Activated naive CD8-positive, alpha-beta T cell treated with anti-CD3 and anti-CD28 coated beads for 36 hours (primary cell): ENCODE data around the gene RNASEH1. TPM values are rescaled to one million over a fixed set of nuclear protein-coding genes. Genes with fewer than 3 reads are reported as not detected.
"Not testable (repeated sequence)": the region's sequence is repeated elsewhere in the genome, so short reads cannot be mapped to it uniquely, and the experiment has no call there.

Source experiments
- DNase-seq: peaks from one replicate; pipeline ENCODE4 v3.0.0; 2021
- H3K27ac Mint-ChIP-seq: one replicate; pipeline ENCODE4 v1.8.0; 2022; ENCODE audit warnings: mild to moderate bottlenecking, moderate library complexity, mixed read lengths
- H3K27me3 Mint-ChIP-seq: one replicate; pipeline ENCODE4 v1.8.0; 2022; ENCODE audit warnings: mild to moderate bottlenecking, mixed read lengths
- H3K36me3 Mint-ChIP-seq: one replicate; pipeline ENCODE4 v1.8.0; 2021; ENCODE audit warnings: mild to moderate bottlenecking, mixed read lengths
- H3K4me1 Mint-ChIP-seq: one replicate; pipeline ENCODE4 v1.8.0; 2021; ENCODE audit warnings: mixed read lengths
- H3K4me3 Mint-ChIP-seq: one replicate; pipeline ENCODE4 v1.8.0; 2022; ENCODE audit warnings: mild to moderate bottlenecking, moderate library complexity, mixed read lengths
- H3K9me3 Mint-ChIP-seq: one replicate; pipeline ENCODE4 v1.8.0; 2022; ENCODE audit warnings: mixed read lengths
- total RNA-seq, 2 experiments: library from RNA; stranded (reverse); gene quantifications; one replicate each; pipeline ENCODE4 v1.2.3, GENCODE V29; 2021

RNASEH1 gene
- total RNA-seq, 2 experiments from 2014 or later = 39.4 to 39.8 TPM

GRCh38 chr2:3522961-3523421 lies 35.1 kb downstream of the RNASEH1 start:
- H3K27ac Mint-ChIP-seq = no peak overlapping the region
- H3K36me3 Mint-ChIP-seq = peaks cover 13% of the 10 kb centered on the region
- H3K4me3 Mint-ChIP-seq = no peak overlapping the region
- no peak for DNase-seq
- H3K27me3 Mint-ChIP-seq = no peaks in the 10 kb centered on the region
- no peaks in the 10 kb centered on the region for H3K9me3 Mint-ChIP-seq
- H3K4me1 Mint-ChIP-seq = peaks cover 24% of the 10 kb centered on the region

GRCh38 chr2:3520591-3520990 lies 37.5 kb downstream of the RNASEH1 start:
- Mint-ChIP-seq H3K4me1 (peaks cover 32% of the 10 kb centered on the region), H3K9me3 (peaks cover 2% of the 10 kb centered on the region), H3K4me3 (peak overlapping the region; percentile 88), H3K36me3 (peaks cover 21% of the 10 kb centered on the region), H3K27ac (no peak overlapping the region), H3K27me3 (no peaks in the 10 kb centered on the region)
- no peak for DNase-seq

- Mint-ChIP-seq H3K27me3 (no peaks in the 10 kb centered on the region), H3K9me3 (peaks cover 3% of the 10 kb centered on the region), H3K27ac (peak within 1 kb of the TSS; percentile 62), H3K4me1 (peaks cover 32% of the 10 kb centered on the region), H3K4me3 (peak within 1 kb of the TSS; percentile 88), H3K36me3 (peaks cover 30% of the 10 kb centered on the region)
- DNase-seq = peak; percentile 85
Measured at GRCh38 chr2:3519255-3520205, 38.6 kb downstream of the RNASEH1 start, which contains the start of gene ADI1. Gene ADI1, minus strand, starts transcription at chr2:3519531. Its CDS starts 44 bp downstream, at chr2:3519487.

- DNase-seq = peak; percentile 99
- H3K27me3 Mint-ChIP-seq = no peaks in the 10 kb centered on the region
- peaks cover 3% of the 10 kb centered on the region for H3K9me3 Mint-ChIP-seq
- H3K36me3 Mint-ChIP-seq = peaks cover 38% of the 10 kb centered on the region
- H3K4me1 Mint-ChIP-seq = peaks cover 32% of the 10 kb centered on the region
- H3K27ac Mint-ChIP-seq = peak overlapping the region; percentile 62
- peak overlapping the region; percentile 88 for H3K4me3 Mint-ChIP-seq
Measured at GRCh38 chr2:3518496-3519254, 39.5 kb downstream of the RNASEH1 start.

- Mint-ChIP-seq H3K4me3 (peak overlapping the region; percentile 88), H3K27ac (peak overlapping the region; percentile 62), H3K9me3 (peaks cover 3% of the 10 kb centered on the region), H3K27me3 (no peaks in the 10 kb centered on the region), H3K36me3 (peaks cover 40% of the 10 kb centered on the region), H3K4me1 (peaks cover 32% of the 10 kb centered on the region)
- no peak for DNase-seq
Measured at GRCh38 chr2:3517948-3518495, 40.1 kb downstream of the RNASEH1 start.

- Mint-ChIP-seq H3K4me3 (no peak overlapping the region), H3K9me3 (peaks cover 3% of the 10 kb centered on the region), H3K27me3 (no peaks in the 10 kb centered on the region), H3K27ac (no peak overlapping the region), H3K4me1 (peaks cover 34% of the 10 kb centered on the region), H3K36me3 (peaks cover 48% of the 10 kb centered on the region)
- DNase-seq = no peak
Measured at GRCh38 chr2:3516831-3517230, 41.3 kb downstream of the RNASEH1 start.

- not testable (repeated sequence) for H3K27ac Mint-ChIP-seq, H3K9me3 Mint-ChIP-seq
Measured at GRCh38 chr2:3515438-3515837, 42.7 kb downstream of the RNASEH1 start.

GRCh38 chr2:3513026-3513810 lies 44.9 kb downstream of the RNASEH1 start:
- Mint-ChIP-seq H3K36me3 (peaks cover 56% of the 10 kb centered on the region), H3K4me1 (peaks cover 12% of the 10 kb centered on the region), H3K27me3 (no peaks in the 10 kb centered on the region), H3K9me3 (peaks cover 8% of the 10 kb centered on the region), H3K27ac (no peak overlapping the region), H3K4me3 (no peak overlapping the region)
- DNase-seq = no peak

More at GRCh38 chr2:3515438-3515837, 42.7 kb downstream of the RNASEH1 start:
- H3K4me3 Mint-ChIP-seq, H3K27me3 Mint-ChIP-seq, DNase-seq: not testable (repeated sequence)
- peaks cover 50% of the 10 kb centered on the region for H3K36me3 Mint-ChIP-seq
- H3K4me1 Mint-ChIP-seq = peaks cover 22% of the 10 kb centered on the region

GRCh38 chr2:3512086-3512485 lies 46.0 kb downstream of the RNASEH1 start:
- Mint-ChIP-seq H3K4me3 (no peak overlapping the region), H3K27me3 (no peaks in the 10 kb centered on the region), H3K27ac (no peak overlapping the region), H3K4me1 (peaks cover 3% of the 10 kb centered on the region), H3K36me3 (peaks cover 61% of the 10 kb centered on the region), H3K9me3 (peaks cover 8% of the 10 kb centered on the region)
- DNase-seq = no peak

GRCh38 chr2:3505771-3506170 lies 52.4 kb downstream of the RNASEH1 start:
- Mint-ChIP-seq H3K36me3 (peaks cover 31% of the 10 kb centered on the region), H3K27ac (no peak overlapping the region), H3K9me3 (peaks cover 4% of the 10 kb centered on the region), H3K27me3 (no peaks in the 10 kb centered on the region), H3K4me3 (no peak overlapping the region), H3K4me1 (no peaks in the 10 kb centered on the region)
- DNase-seq = no peak

- Mint-ChIP-seq H3K27ac (no peak overlapping the region), H3K36me3 (peaks cover 28% of the 10 kb centered on the region), H3K4me1 (no peaks in the 10 kb centered on the region), H3K4me3 (no peak overlapping the region), H3K9me3 (peaks cover 4% of the 10 kb centered on the region), H3K27me3 (no peaks in the 10 kb centered on the region)
- DNase-seq = no peak
Measured at GRCh38 chr2:3504741-3505140, 53.4 kb downstream of the RNASEH1 start.

GRCh38 chr2:3503483-3503882 lies 54.6 kb downstream of the RNASEH1 start:
- peaks cover 25% of the 10 kb centered on the region for H3K36me3 Mint-ChIP-seq
- H3K27me3 Mint-ChIP-seq = no peaks in the 10 kb centered on the region
- H3K4me3 Mint-ChIP-seq = no peak overlapping the region
- H3K4me1 Mint-ChIP-seq = no peaks in the 10 kb centered on the region
- H3K27ac Mint-ChIP-seq = no peak overlapping the region
- DNase-seq = no peak
- peaks cover 2% of the 10 kb centered on the region for H3K9me3 Mint-ChIP-seq

GRCh38 chr2:3503046-3503445 lies 55.1 kb downstream of the RNASEH1 start:
- Mint-ChIP-seq H3K9me3 (no peaks in the 10 kb centered on the region), H3K27ac (no peak overlapping the region), H3K4me1 (no peaks in the 10 kb centered on the region), H3K27me3 (no peaks in the 10 kb centered on the region), H3K36me3 (peaks cover 23% of the 10 kb centered on the region), H3K4me3 (no peak overlapping the region)
- DNase-seq = no peak

GRCh38 chr2:3500326-3500899 lies 57.7 kb downstream of the RNASEH1 start:
- Mint-ChIP-seq H3K27ac (no peak overlapping the region), H3K36me3 (peaks cover 18% of the 10 kb centered on the region), H3K9me3 (no peaks in the 10 kb centered on the region), H3K4me3 (no peak overlapping the region), H3K27me3 (no peaks in the 10 kb centered on the region), H3K4me1 (no peaks in the 10 kb centered on the region)
- DNase-seq = no peak
